Inflammatory macrophage (primary cell): ENCODE measurements around the gene USP50.
"Not testable (repeated sequence)": the region's sequence is repeated elsewhere in the genome, so short reads cannot be mapped to it uniquely, and the experiment has no call there.

Experiments used
- DNase-seq, 2 donors: peaks; one replicate each; pipeline ENCODE4 v3.0.0-alpha.2; 2020 to 2022

Gene USP50

DNA sequence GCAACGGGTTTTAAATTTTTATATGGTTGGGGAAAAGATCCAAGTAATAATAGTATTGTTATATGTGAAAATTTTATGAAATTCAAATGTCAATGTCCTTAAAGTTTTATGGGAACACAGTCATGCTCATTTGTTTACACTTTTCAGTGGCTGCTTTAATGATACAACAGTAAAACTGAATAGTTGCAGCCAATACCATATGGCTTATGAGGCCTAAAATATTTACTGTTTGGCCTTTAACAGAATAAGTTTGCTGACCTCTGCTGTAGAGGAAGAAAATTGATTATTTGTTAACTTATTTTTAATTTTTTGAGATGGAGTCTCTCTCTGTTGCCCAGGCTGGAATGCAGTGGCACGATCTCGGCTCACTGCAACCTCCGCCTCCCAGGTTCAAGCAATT is 44.7 kb downstream of the USP50 start:
- no peak for DNase-seq

DNA sequence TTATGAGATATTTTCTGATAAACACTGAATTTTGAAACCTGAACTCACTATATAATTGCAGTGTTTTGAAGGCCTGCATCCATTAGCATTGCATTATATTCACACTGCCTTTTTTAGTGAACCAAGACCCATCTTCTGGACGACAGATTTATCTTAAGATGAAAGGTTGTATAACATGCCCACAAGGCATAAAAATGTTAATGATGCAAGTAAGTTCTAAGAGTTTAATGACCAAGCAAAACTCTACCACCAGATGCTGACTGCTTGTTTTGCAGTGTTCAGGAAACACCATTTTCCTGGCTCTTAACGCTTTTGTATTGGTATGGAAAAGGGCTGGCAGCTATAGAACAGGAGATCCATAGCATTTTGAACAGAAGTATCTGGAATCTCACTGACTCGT is 46.1 kb downstream of the USP50 start:
- DNase-seq = no peak

DNA sequence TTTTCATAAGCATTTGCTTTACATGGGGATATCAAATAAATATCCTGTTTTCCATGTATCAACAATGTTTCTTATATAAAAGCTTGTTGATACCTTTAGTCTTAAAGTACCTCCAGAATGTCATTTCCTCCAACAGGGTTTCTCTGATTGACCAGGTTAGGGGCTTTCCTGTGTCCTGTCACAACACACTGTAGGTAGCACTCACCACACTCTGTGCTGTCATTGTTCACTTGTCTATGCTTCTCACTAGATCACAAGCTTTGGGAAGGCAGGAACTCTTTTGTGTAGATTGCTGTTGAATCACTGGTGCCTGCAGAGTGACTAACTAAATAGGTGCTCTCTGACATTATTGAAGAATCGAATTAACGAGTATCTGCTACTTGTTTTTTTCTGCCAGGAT is 49.8 kb downstream of the USP50 start:
- DNase-seq = no peak

DNA sequence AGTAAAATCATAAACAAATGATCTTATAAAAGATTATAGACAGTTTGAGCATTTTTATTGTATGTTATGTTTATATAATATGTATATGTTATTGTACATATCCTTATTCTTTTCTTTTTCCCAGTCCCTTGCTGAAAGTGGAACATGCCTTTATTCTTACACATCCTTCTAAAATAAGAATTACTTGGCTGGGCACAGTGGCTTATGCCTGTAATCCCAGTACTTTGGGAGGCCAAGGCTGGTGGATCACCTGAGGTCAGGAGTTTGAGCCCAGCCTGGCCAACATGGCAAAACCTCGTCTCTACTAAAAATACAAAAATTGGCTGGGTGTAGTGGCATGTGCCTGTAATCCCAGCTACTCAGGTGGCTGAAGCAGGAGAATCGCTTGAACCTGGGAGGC is 51.9 kb downstream of the USP50 start:
- DNase-seq = not testable (repeated sequence)

DNA sequence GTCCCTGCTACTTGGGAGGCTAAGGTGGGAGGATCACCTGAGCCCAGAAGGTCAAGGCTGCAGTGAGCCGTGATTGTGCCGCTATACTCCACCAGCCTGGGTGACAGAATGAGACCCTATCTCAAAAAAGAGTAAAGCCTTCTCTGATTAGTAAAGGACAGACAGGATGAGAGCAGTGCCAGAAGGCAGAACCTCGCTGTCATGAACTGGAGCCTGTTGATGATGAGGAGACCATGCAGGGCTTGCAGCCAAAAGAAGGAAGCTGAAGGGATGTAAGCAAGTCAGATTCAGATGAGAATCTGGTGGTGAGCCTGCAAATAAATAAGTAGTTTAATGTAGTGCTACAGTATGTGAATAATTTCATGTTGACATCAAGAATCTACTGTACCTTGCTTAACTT is 52.8 kb downstream of the USP50 start:
- no peak for DNase-seq

DNA sequence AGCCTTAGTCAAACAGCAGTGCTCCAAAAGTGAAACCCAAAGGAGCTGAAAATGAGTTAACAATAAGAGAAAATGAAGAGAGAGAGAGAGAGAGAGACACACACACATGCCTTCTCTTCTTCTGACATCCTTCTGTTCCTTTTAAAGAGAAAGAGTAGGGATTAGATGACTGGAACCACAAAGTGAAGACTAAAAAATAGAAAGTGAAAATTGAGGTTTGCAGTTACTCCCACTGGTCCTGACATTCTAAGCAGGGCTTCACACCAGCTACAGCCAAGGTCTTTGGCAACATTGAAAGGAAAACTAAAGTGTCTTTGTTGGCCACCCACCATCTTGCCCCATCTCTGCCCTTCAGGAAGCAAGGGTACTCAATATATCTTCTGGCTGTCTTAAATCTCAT is 59.2 kb downstream of the USP50 start:
- DNase-seq = no peak

DNA sequence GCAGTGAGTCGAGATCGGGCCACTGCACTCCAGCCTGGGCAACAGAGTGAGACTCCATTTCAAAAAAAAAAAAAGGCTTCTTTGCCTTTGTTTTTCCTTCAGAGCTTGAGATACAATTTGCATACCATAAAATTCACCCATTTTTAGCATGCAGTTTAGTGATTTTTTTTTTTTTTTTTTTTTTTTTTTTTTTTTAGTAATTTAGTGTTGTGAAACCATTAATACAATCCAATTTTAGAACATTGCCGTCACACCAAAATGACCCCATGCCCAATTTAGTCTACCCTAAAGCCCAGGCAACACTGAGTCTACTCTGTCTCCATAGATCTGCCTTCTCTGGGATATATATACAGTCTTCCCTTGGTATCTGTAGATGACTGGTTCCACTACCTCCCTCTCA is 61.1 kb downstream of the USP50 start:
- no peak for DNase-seq

DNA sequence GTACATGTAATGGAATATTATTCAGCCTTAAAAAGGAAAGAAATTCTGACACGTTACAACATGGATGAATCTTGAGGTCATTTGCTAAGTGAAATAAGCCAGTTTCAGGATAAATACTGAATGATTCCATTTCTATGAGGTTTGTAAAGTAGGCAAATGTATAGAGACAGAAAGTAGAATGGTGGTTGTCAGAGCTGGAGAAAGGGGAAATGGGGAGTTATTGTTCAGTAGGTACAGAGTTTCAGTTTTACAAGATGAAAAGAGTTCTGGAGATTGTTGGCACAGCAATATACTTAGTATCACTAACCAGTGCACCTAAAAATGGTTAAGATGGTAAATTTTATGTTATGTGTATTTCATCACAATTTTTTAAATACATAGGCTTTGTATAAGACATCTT is 61.7 kb downstream of the USP50 start:
- DNase-seq = no peak

DNA sequence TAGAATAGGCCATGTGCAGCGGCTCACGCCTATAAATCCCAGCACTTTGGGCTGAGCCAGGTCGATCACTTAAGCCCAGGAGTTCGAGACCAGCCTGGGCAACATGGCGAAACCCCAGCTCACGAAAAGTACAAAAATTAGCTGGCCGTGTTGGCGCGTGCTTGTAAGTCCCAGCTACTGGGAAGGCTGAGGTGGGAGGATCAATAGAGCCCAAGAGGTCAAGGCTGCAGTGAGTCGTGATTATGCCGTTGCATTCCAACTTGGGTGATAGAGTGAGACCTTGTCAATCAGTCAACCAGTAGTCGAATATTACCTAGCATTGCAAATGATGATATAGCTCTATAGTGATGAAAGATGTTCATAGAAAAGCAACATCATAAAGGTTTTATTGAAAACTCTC is 70.3 kb downstream of the USP50 start:
- no peak for DNase-seq

DNA sequence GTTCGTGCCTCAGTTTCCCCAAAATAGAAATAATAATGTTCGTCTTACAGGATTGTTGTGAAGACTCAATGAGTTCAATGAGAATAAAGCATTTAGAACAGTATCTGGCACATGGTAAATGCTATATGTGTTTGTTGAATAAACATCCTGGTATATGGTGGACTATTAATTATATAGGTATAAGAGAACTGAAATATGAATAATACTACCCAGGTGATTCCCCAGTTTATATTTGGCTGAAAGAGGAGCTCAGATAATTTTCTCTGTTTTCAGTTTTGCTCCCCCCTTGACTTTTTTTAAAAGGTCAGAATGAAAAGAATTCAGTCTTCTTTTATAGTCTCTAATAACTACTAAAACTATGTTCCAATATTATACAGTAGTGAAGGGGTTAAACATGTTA is 75.4 kb downstream of the USP50 start:
- no peak for DNase-seq

DNA sequence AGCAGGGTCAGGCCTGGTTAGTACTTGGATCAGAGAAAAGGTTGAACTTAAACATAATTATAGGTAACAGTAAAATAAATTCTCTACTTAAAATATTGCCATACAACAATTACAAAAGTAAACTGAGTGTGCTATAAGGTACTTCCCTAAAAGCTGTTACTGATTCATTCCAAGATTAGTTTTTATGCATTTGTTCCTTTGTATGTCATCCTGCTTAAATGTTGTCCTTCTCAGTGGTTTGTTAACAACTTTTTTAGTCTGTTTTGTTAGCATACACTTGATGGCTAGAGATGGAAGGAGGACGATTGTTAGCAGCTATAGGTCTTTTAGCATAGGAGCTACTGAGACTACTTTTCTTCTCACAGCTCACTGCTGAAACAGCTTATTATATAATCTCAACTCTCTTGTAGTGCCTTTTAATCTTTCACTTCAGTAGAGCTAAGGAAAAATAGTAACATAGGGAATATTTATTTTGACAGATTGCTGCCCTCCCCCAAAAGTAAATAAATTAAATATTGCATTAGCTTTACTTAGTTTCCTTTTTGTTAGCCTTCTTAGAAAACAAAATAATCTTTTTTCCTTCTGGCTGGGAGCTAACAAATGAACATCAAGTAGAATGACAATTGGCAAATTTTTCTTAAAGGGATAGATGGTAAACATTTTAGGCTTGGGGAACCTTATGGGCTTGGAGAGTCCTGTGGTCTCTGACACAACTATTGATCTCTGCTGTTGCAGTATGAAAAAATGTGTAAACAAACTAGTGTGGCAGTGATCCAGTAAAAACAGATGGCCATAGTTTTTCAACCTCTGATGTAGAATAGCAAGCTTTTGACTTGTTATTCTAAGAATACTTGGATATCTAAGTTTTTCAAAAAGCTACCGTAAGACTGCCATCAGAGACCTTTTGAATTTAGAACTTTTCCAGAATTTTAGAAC is 82.8 kb downstream of the USP50 start:
- DNase-seq = no peak

DNA sequence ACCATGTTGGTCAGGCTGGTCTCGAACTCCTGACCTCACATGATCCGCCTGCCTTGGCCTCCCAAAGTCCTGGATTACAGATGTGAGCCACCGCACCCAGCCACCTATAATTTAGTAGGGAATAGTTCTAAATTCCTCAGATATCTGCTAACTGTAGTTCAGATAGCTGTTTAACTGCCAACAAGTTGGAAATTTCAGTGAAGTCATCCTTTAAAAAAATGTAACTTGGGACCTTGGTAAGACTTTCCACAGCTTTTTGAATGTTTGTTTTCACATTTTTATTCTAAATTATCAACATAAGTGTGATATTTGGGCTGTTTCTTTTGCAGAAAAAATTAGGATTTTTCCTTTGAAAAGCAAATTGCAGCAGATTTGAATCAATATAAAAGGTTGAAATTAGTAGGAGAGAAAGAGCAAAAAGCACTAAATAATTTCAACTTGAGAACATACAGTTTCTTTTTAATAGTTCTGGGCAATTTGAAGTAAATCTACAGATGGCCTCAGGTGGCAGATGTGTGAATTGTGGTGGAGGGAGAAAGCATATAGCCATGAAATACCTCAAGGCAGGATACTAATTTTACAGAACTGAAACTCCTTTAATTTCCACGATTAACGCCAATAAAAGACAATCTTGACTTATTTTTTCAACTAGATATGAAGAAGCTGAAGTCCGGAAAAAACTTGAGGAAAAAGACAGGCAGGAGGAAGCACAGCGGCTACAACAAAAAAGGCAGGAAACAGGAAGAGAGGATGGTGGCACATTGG is 87.9 kb downstream of the USP50 start:
- no peak for DNase-seq

DNA sequence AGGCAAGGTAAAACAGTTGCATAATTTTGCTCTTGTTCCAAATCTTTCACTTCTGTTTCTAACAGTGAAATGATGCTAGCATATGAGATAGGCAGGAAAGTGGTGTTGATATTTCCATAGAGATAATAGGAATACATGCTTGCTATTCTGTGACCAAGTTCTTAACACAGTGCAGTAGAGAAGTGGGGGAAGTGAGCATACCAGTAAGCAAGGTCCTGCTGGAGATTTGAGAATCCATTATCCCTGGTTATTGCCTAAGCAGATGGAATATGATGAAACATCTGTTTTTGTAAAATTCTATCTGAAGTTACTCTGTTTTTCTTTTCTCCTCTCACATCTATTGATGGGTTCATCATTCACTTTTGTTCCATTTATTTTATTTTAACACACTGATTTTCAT is 93.5 kb downstream of the USP50 start:
- DNase-seq = peak; percentile 9 to 12
